Thyroid gland (tissue), 4 donors: ENCODE data around the gene SH3BP4.

Experiments
- CTCF ChIP-seq, 6 experiments: fragments of 200-600 bp in 3 of 6; fragments of 450-650 bp in 3 of 6; sonication (generic) in 3 of 6; IDR thresholded peaks; one replicate each; pipeline ENCODE4 v1.5.1; 2016 to 2019; ENCODE audit warnings: antibody characterized with exemption in 6 of 6, mild to moderate bottlenecking in 2 of 6, inconsistent platforms in 1 of 6, moderate library complexity in 1 of 6
- POLR2A ChIP-seq, 2 donors: fragments of 450-650 bp; IDR thresholded peaks; one replicate each; pipeline ENCODE4 v1.6.1; 2017; ENCODE audit warnings: antibody characterized with exemption in 2 of 2, mild to moderate bottlenecking in 2 of 2, moderate library complexity in 1 of 2

DNA sequence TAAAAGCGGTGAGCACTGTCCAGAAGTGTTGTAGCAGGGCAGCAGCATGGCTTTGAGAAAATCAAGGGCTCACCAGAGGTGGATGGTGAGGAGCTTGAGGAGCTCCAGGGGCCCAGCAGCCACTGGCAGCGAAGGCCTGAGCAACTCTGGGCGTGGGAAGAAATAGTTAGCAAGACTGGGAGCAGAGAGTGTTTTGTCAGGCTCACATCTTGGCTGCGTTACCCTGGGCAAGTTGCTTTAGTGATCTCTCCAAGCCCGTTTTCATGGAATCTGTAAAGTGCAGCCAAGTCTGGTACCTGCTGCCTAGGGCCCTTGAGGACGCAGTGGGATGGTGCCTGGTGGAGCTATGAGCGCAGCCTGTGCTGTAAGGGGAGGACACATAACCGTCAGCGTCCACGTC lies 78.3 kb downstream of the SH3BP4 start:
- TF ChIP-seq CTCF (IDR thresholded peaks at IDR 0.05) (no peak), POLR2A (IDR thresholded peaks at IDR 0.05) (peak in 1 of 2 donors; percentile 30)
